NCI-H82 treated with DMSO at 0.1 percent for 48 hours (cell line): ENCODE results near the gene OTOR.

Source experiments
- DNase-seq: peaks from one replicate; lab custom pipeline; 2025; ENCODE audit not compliant: unreplicated experiment; lab: John Stamatoyannopoulos, UW

OTOR gene, protein sequence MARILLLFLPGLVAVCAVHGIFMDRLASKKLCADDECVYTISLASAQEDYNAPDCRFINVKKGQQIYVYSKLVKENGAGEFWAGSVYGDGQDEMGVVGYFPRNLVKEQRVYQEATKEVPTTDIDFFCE

DNA sequence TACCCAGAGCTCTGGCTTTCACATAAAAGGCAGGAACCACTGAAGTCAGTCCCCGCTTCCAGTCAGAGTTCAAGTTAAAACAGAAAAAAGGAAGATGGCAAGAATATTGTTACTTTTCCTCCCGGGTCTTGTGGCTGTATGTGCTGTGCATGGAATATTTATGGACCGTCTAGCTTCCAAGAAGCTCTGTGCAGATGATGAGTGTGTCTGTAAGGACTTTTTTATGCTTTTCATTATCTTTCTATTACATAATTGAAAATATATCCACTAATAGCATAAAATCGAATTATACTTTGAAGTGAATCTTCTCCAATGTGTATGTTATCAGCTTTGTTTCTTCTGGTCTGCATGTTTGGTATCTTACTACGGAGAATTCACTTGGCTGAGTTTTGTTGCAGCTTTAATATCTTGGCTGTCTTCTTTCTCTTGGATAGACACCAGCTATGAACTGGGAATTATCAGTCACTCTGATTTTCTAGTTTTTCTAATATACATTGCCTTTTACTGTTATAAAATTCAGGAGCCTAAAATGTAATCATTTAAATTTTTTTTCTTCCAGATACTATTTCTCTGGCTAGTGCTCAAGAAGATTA lies at the start of gene OTOR:
OTOR (plus strand) TSS at position 51 of the 593 bp plus-strand sequence; CDS start at position 95, 44 bp downstream.
- DNase-seq: no peak

DNA sequence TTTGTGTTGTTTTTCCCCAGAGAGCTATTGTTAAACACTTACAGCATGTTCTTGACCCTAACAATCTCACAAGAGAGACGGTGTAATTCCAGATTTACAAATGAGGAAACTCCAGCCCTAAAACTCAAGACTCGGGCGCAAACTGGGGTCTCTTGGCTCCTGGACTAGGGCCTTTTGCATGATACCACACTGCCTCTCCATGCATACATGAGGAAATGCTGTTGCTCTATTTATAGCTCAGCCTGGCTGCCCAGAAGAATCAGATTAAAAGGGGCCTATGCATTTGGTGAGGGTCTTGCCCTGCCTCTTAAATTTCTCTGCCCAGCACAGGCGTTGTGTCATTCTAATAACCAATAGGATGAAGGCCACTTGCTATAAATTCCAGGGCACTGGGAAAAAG lies 48.9 kb upstream of the OTOR start:
- DNase-seq: peak; percentile 32

DNA sequence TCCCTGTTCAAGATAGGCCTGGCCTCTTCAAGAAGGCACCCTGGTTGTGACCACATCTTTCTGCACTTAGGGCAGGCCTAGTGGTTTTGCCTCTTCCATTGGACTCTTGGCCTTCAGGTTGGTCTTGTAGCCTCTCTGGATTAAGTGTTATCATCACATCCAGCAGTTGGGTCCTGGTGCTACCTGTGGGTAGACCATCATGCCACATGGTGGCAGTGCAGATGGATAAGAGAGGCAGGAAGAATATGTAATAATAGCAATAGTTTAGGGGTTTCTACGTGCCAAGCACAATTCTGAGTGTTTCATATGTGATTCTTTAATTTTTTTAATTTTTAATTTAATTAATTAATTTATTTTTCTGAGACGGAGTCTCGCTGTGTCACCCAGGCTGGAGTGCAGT lies 46.9 kb upstream of the OTOR start:
- DNase-seq: no peak

DNA sequence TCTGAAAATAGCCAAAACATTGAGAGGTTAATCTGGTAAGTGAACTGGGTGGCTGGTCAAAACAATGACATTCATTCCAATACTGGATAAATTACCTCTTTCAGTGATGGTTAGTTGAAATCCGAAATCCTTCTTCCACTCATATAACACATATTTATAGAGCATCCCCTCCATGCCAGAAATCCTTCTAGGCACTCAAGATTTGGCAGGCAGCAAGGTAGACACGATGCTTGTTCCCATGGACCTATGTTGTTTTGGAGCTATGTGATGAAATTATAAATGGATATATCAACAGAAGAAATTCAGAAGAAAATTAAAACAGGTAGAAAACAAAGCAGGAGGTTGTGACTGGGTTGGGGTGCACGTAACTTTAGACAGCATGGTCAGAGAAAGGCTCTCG lies 44.6 kb upstream of the OTOR start:
- DNase-seq: no peak

DNA sequence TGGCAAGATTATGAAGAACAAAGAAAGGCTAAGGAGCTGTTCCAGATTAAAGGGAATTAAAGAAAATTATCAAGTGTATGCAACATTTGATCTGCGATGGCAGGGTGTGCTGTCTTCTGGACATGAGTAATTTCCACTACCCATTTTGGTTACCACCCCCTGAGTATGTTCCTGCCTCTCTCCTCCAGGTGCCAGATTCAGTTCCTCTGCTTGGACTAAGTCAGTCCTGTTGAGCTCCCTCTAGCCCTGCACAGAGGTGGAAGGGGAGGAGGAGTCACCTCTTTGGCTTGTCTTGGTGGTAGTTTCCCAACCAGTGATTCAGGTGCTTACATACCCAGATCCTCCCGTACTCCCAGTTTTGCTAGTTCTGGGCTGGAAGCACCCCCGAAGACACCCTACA lies 40.5 kb upstream of the OTOR start:
- DNase-seq: no peak

DNA sequence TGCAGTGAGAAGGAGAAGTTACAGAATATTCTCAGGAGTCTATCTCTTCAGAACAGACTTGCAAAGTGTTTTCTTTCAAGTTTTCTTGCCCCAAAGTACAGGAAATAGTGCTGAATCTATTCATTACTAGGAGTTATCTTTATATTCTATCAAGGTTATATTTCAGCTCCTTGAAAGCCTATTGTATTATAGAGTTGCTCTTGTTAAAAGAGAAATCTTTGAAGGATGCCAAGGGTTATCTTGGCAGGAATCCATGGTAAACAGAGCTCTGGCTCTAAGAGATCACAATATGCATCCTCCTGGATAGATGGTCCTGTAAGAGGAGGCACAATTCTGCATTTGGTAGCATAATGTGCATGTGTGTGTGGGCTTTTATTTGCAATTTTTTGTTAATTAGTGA lies 39.6 kb upstream of the OTOR start:
- no peak for DNase-seq

DNA sequence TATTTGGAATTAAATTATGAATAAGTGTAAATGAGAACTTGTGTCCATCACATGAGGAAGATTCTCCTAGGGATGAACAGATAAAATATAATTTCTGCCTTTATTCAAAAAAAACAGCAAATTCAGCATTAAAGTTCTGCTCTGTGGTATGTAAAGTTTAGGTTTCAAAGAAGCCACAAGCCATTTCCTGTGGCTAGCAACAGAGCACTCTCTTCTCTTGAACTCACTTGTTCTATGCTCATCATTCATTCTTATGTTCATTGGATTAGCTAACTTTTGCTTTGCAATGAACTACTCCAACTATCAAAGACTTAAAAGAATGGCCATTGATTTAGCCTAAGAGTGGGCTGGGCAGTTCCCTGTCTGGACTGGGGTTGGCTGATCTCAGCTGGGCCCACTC lies 39.1 kb upstream of the OTOR start:
- no peak for DNase-seq

DNA sequence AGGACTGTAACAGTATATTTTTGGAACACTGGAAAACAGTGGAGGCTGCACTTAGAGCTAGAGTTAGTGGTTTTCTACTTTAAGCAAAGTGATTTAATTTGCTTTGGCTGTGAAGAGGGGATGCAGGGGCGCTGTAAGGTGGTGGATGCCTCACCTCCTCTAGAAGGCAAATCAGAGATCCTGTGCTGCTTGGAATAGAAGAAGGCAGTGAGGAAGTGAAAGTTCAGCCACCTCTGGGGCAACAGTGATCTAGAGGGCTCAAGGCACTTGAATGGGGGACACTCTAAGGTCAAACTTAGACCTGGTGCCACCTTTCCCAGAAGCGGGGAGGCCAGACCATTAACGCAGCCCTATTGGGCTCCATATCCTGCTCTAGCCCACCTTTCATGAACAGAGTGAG lies 37.4 kb upstream of the OTOR start:
- DNase-seq: no peak

DNA sequence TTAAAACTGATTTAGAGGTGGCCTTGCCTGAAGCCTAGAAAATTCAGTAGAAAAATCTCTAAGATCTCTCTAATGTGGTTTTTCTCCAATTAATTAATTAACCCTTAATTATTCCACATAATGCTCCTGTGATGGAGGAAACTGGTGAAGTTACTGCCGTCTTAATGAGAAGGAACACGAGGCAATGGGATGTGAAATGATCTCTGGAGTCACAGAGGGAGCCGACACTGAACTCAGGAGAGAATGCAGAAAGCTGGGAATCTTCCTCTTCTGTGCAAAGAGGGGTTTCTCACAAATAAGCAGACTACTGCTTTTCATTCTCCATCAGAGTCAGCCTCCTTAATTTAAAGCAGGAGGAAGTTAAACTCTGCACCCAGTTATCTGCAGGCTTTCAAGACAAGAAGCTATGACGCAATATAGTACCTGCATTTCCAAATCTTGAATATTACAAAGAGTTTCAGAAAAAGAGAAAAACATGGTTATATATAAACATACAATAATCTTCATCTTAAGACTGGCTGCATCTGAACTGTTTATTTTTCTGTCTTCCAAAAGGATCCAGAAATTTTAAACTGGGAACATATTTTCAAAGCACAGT lies 36.4 kb upstream of the OTOR start:
- DNase-seq: no peak

DNA sequence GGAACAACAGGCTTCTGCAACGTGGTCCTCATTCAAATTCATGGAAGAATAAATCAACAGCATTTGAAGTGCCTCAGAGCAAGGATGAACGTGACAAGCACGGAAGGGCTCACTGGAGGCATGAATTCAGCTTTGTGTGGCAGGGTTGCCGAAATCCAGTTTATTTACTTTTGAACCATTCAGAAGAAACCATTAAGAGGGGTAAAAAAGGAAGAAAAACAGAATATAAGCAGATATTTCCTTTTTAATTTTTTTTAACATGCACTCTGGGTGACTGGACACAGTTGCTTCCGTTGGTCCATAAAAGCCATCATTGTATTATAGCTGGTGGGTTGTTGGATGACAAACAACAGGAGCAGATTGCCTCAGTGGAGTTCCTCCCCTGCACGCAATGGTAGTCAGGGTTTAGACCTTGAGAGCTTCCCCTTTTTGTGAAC lies 35.6 kb upstream of the OTOR start:
- no peak for DNase-seq

DNA sequence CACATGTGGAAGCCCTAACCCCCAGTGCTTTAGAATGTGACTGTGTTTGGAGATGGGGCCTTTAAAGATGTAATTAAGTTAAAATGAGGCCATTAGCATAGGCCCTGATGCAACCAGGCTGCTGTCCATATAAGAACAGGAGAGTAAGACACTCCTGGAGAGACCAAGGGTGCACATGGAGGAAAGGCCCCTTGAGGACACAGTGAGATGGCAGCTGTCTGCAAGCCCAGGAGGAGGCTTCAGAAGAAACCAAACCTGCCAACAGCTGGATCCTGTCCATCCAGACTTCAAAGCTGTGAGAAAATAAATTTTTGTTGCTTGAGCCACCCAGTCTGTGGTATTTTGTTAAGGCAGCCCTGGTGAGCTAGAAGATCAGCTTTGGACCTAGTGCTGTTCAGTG lies 35.1 kb upstream of the OTOR start:
- DNase-seq: no peak

DNA sequence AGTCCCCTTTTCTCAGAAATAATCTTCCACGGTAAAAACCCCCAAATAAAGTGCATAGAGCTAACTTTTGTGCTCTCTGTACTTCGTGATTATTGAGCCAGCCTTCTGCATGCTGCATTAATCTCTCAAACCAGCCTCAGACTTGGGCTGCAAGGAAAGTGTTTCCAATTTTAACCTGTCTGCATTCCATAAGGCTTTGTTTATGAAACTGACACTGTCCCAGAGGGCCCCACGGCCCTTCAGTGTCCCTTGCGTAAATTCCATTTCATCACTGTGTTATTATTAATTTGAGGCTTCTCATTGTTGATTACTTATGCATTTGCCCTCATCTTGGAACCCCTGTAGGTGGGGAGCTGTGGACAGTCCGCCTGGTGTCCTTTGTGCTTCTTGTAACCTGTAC lies 33.9 kb upstream of the OTOR start:
- DNase-seq: no peak

DNA sequence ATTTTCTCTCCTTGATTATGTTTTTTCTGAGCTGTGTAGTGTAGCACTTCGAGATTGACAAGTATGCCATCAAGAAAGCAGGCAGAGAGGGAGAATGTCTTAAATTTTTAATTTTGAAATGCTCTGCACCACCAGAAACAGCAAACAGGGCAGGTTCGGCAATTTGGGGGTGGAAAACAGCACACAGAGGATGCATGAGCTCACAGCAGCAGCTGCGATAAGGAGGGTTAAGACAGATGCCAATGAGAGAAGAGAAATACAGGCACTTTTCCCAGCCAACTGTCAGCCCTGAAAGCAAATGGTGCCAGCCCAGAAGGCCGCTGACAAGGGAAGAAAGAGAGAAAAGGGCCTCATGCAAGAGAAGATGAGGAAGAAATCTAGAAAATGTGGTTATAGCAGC lies 33.4 kb upstream of the OTOR start:
- no peak for DNase-seq

DNA sequence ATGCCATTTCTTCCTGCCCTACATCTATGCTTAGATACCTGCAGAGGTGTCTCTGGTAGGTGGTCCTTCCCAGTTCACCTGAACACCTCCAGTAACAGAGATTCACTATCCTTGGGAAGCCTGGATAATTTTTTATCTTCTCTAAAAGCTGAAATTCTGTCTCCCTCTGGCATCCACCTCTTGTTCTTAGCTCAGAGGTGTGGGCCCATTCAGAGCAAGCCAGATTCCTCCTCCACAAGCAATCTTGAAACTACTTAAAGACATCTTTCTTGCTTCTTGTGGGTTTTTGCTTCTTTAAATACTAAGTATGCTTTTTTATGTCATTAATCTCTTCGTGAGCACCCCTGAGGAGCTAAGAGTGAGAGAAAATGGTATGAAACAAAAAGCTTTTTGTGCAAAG lies 28.7 kb upstream of the OTOR start:
- no peak for DNase-seq

DNA sequence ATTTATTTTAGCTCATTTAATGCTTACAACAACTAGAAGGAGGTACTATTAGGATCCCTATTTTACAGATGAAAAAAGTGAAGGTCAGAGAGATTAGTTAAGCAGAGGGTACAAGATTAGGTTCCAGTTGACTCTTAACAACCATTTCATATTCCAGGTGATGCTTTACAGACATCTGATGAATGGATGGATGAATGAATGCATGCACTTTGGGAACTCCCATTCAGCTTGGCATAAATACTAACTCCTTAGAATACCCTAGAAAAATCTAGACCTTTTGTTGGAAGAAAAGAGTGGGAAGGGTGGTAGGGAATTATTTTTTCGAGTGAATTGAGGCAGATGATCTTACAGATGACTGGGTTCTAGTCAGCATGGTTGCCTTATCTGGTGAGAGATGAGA lies 19.1 kb upstream of the OTOR start:
- DNase-seq: no peak

DNA sequence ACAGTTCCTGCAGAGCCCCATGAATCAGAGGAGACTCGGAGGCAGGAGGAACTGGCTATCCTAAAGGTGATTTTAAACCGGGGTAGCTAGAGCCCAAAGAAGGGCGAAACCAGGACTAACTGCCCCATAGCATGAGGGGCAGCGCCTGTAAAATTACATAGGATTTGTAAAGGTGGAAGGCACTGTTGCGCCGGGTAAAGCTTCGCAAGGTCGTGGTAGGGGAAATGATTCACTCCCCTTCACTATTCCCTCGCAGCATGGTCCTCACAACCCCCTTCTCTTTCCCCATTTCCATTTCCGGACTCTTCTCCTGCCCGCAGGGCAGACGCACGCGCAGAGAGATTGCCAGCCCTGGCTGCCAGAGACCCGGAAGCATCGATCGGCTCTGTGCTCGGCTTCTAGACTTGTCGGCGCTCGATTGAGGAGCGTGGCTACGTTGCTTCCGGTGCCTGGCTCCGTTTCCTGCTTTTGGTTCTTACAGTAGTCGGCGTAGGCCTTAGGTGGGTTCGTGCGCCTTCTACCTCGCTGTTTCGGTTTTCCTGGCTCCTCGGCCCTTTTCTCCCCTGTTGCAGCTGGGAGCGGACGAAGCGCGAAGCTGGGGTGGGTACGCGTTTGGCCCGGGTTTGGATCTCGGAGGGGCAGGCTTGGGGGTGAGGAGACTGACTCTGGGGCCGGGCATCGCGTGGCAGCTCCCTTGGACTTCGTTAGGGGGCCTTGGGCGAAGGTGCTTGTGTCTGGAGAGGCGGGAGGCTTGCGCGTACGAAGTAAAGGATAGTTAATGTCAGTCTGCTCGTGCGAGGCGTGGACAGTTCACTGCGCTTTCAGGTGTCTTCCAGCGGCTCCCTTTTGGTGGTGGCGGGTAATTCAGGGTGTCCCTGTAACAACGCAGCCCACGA lies 18.3 kb upstream of the OTOR start, which contains the start of gene SNRPB2:
SNRPB2 (plus strand) TSS at position 462 of the 896 bp plus-strand sequence. CDS start 1,677 bp downstream, outside the sequence.
- peak; percentile 79 for DNase-seq

DNA sequence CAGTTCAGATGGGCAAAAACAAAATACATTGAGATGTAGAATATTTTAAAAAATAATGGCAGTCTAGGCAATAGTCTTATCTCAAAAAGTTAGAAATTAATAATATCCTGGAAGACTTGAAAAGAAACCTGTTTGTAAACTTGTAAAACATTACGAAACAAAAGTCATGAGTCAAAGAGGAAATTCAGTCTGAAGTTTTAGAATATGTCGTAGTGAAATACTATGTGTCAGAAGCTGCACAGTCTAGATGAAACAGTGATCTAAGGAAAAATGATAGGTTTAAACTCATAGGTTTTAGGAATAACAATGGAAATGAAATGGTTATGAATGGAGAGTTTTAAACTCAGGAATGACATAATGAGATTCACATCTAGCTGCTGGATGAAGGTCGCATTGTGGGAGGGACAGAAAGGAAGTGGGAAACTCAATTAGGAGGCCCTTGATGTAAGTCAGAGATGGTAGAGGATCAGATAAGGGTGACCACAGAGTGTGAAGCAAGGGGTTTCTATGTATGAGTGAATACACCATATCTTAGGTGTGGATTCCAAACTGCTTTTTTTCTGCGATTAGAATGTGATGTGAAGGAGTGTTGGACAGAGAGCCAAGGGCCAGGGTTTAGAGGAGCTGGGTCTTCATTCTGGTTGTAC lies 15.5 kb upstream of the OTOR start:
- DNase-seq: no peak

DNA sequence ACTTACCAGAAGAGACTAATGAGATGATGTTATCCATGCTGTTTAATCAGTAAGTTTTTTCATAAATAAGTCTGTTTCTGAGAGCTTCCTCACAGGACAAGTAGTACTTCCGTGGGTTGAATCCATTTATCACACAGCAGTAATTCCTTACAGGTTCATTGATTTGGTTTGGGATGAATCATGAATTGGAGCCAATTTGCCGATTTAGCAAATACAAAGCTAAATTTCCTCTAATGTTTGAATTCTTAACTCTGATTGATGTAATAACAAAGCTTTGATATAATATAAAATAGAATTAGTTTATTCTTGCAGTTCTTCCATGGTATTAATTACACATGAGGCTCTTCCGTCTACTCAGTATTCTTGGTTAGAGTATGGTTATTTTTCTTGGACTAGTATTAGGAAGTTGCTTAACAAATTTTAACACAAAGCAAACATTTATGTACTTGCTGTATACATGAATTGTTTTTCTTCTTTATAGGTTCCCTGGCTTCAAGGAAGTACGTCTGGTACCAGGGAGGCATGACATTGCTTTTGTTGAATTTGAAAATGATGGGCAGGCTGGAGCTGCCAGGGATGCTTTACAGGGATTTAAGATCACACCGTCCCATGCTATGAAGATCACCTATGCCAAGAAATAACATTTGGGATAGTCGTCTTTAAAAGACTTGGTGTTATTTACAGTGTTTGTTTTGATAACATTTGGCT lies 7.6 kb upstream of the OTOR start:
- DNase-seq: no peak

DNA sequence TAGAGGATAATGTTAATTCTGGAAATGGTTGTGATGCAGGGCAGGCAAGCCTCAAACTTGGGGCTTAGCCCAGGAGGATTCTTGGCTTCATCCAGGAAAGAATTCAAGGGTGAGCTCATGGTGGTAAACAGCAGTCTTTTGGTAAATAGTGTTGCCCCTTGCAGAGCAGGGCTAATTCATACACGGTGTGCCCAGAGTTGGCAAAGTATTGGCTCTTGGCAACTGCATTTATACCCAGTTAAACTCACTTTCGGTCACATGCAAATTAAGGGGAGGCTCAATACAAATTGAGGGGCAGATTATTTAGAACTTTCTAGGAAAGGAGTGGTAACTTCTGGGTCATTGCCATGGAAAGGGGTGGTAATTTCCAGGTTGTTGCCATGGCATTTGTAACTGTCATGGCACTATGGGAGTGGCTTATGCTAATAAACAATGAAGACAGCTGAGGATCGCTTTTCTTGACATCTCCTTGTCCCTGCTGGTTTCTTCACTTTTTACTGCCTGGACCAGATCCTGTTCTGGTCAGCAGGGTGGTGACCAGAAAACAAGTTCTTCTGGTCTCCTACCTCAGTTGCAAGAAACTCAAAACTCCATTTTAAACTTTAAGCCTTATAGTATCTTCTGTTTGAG lies 3.9 kb upstream of the OTOR start:
- no peak for DNase-seq

DNA sequence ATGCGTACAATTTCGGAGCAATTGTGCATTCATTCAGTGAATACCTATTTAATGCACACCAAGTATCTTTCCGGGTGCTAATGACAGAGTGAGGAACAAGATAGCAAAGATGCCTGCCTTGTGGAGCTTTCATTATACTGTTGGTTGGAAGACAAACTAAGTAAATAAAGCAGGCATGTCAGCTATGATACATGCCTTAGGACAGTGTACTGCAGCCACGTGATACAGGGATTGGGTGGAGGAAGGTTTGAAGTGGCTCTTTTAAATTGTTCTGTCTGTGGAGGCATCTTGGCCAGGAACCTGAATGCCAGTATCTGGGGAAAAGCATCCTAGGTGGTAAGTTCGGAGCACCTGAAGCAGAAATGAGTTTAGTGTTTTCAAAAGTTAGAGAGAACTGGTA lies 3.0 kb upstream of the OTOR start:
- DNase-seq: no peak
